C4-2B (cell line): ENCODE measurements around the gene CASP1.

Source experiments
- H3K27ac ChIP-seq: fragments of 450-650 bp; 2 replicates; pipeline ENCODE4 v1.5.1; 2017
- ZFX ChIP-seq: fragments of 450-650 bp; IDR thresholded peaks from 2 replicates; pipeline ENCODE4 v1.6.1; 2017
- TF ChIP-seq, protein P1 (sequence below): fragments of 450-650 bp; conservative IDR thresholded peaks from 2 replicates; pipeline ENCODE4 v1.5.1; 2017; ENCODE audit warnings: mild to moderate bottlenecking

Gene CASP1

GRCh38 chr11:104995001-104995408 is 39.9 kb downstream of the CASP1 start:
- H3K27ac ChIP-seq, result no peak overlapping the region
- no peak for TF ChIP-seq ZFX
- TF ChIP-seq, protein P1, sequence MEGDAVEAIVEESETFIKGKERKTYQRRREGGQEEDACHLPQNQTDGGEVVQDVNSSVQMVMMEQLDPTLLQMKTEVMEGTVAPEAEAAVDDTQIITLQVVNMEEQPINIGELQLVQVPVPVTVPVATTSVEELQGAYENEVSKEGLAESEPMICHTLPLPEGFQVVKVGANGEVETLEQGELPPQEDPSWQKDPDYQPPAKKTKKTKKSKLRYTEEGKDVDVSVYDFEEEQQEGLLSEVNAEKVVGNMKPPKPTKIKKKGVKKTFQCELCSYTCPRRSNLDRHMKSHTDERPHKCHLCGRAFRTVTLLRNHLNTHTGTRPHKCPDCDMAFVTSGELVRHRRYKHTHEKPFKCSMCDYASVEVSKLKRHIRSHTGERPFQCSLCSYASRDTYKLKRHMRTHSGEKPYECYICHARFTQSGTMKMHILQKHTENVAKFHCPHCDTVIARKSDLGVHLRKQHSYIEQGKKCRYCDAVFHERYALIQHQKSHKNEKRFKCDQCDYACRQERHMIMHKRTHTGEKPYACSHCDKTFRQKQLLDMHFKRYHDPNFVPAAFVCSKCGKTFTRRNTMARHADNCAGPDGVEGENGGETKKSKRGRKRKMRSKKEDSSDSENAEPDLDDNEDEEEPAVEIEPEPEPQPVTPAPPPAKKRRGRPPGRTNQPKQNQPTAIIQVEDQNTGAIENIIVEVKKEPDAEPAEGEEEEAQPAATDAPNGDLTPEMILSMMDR, result no peak

DNA sequence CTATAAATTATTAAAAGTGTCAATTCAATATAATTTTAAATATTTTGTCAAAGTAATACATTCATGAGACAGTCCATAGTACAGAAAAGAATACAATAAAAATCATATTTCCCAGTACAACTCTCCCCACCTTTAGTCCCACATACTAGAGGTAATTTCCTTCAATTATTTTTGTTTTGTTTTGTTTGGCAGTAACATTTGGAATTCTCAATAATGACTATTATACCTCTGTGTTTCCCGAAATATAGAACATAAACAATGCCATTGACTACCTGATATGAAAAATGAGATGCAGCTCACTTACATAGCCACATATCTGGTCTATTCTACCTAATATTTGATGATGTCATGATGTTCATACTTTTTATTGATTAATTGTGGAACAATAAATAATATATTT is 42.2 kb downstream of the CASP1 start:
- TF ChIP-seq, protein P1, result no peak
- TF ChIP-seq ZFX, result no peak
- H3K27ac ChIP-seq, result no peak overlapping the region

GRCh38 chr11:104991994-104992393 is 43.0 kb downstream of the CASP1 start:
- TF ChIP-seq, protein P1, result no peak
- TF ChIP-seq ZFX, result no peak

DNA sequence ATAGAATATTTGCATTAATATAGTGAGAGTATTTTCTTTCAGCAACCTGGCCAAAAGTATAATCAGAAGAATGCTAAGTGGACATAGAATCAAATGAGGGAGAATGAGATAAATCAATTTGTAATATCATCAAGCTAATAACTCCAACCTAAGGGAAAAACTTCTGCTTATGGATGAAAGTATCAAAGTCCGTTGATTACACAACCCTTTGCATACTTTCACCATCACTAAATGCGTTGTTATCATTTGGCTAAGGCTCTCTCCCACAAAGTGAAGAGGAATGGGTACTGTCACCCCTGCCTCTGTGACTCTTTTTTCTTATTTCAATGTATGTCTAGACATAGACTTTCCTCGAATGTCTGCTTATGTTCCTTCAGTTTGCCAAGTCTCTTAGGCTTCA is 50.1 kb downstream of the CASP1 start:
- H3K27ac ChIP-seq, result no peak overlapping the region
- no peak for TF ChIP-seq ZFX
- TF ChIP-seq, protein P1, result no peak

More at GRCh38 chr11:104991994-104992393, 43.0 kb downstream of the CASP1 start:
- no peak overlapping the region for H3K27ac ChIP-seq

DNA sequence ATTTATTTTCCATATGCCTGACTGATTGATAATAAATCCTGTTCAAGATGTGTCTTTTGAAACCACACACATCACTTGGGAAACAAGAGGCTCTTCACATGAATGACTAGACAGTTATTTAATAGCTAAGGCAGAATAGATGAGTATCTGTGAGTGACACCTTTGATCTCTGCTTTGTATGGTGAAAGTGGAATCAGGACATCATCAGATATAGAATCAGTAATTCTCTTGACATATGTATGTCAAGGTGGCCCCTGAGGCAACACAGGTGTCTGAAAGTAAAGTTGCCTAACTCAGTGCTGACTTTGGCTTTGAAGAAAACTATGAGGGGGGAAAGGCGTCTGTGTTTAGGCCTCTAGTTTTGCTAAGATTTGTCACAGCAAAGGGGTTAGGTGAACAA is 55.1 kb downstream of the CASP1 start:
- no peak overlapping the region for H3K27ac ChIP-seq
- TF ChIP-seq, protein P1, result no peak
- no peak for TF ChIP-seq ZFX
